ENCODE data around the gene TPPP2. TPM values are rescaled to one million over a fixed set of nuclear protein-coding genes. Genes with fewer than 3 reads are reported as not detected.

TPPP2 gene
- total and polyA plus RNA-seq, 2 experiments from 2014 or later, result not detected

DNA sequence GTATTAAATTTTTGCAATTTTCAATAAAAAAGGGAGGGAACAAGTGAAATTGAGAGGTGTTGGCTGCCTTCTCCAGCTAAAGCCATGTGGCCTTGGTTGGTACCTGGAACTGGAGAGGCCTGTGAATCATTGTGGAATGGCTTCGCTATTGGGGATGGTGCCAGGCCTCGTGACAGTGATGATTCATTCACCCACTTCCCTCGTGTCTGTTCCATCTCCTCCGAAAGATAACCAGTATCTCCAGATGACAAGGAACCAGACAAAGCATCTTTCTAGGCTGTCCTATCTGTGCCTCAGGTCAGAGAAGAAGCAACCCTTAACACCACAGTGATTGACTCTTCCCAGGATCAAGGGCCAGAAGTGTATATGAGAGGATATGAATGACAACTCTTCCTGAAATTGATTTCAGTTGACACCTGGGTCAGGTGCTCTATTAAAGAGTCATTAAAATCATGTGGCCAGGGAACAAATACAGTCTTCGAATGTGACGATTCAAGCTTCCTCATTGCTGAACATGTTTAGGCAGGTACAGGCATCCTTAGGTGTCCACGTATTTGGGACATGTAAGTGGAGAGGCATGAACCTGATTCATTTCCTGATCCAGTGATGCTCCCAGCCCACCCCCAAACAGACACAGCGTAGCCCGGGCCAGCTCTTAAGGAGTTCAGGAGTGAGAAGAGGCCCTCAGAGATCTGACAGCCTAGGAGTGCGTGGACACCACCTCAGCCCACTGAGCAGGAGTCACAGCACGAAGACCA lies 11.8 kb downstream of the TPPP2 start, which contains the start of gene RNASE7:
Gene RNASE7, plus strand, starts transcription at position 687 of the 758 bp plus-strand sequence. CDS start 631 bp downstream, outside the sequence.
- Histone ChIP-seq H3K4me3 (no peak within 1 kb of the TSS), H3K4me2 (no peak within 1 kb of the TSS), H3K27me3 (ENCODE audit: insufficient read depth) (no peaks in the 10 kb centered on the region), H4K20me1 (replicated peaks; ENCODE audit: insufficient read depth) (no peaks in the 10 kb centered on the region), H3K4me1 (ENCODE audit: insufficient read depth) (peaks cover 10% of the 10 kb centered on the region), H3K79me2 (replicated peaks; ENCODE audit: insufficient read depth) (no peaks in the 10 kb centered on the region), H2AFZ (no peak within 1 kb of the TSS), H3F3A (replicated peaks; ENCODE audit: low read depth) (no peaks in the 10 kb centered on the region), H3K27ac (ENCODE audit: low read depth) (no peak within 1 kb of the TSS), H3K9me2 (ENCODE audit: insufficient read depth) (no peaks in the 10 kb centered on the region), H3K36me3 (ENCODE audit: insufficient read depth) (no peaks in the 10 kb centered on the region)
- Mint-ChIP-seq H3K36me3 (ENCODE audit: low read depth) (no peaks in the 10 kb centered on the region; the same call in 2 of the 3 replicates), H3K27ac (no peak within 1 kb of the TSS), H3K4me3 (no peak within 1 kb of the TSS; the same call in 2 of the 3 replicates), H3K4me1 (peaks cover 26% of the 10 kb centered on the region), H3K9me3 (no peaks in the 10 kb centered on the region; the same call in 2 of the 3 replicates), H3K27me3 (ENCODE audit: insufficient read depth, low read depth, poor library complexity) (peaks cover 10% of the 10 kb centered on the region)
- TF ChIP-seq JUNB (IDR thresholded peaks at IDR 0.05; ENCODE audit: unreplicated experiment) (no peak), CREB1 (CRISPR knock-in tag; IDR thresholded peaks at IDR 0.05; ENCODE audit: low read depth) (no peak), ZNF462 (CRISPR knock-in tag; IDR thresholded peaks at IDR 0.05) (no peak), POLR2AphosphoS5 (IDR thresholded peaks at IDR 0.05; ENCODE audit: low read depth) (no peak), EZH2phosphoT487 (IDR thresholded peaks at IDR 0.05; ENCODE audit: unreplicated experiment) (no peak), STAT1 (IDR thresholded peaks at IDR 0.05; ENCODE audit: unreplicated experiment) (no peak), ETS1 (IDR thresholded peaks at IDR 0.05) (no peak)
- TF ChIP-seq, protein P1, sequence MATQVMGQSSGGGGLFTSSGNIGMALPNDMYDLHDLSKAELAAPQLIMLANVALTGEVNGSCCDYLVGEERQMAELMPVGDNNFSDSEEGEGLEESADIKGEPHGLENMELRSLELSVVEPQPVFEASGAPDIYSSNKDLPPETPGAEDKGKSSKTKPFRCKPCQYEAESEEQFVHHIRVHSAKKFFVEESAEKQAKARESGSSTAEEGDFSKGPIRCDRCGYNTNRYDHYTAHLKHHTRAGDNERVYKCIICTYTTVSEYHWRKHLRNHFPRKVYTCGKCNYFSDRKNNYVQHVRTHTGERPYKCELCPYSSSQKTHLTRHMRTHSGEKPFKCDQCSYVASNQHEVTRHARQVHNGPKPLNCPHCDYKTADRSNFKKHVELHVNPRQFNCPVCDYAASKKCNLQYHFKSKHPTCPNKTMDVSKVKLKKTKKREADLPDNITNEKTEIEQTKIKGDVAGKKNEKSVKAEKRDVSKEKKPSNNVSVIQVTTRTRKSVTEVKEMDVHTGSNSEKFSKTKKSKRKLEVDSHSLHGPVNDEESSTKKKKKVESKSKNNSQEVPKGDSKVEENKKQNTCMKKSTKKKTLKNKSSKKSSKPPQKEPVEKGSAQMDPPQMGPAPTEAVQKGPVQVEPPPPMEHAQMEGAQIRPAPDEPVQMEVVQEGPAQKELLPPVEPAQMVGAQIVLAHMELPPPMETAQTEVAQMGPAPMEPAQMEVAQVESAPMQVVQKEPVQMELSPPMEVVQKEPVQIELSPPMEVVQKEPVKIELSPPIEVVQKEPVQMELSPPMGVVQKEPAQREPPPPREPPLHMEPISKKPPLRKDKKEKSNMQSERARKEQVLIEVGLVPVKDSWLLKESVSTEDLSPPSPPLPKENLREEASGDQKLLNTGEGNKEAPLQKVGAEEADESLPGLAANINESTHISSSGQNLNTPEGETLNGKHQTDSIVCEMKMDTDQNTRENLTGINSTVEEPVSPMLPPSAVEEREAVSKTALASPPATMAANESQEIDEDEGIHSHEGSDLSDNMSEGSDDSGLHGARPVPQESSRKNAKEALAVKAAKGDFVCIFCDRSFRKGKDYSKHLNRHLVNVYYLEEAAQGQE (IDR thresholded peaks at IDR 0.05; ENCODE audit: unreplicated experiment), result no peak
- DNase-seq (ENCODE audit: low spot score), result no peak
- no peak for ATAC-seq
